ENCODE data around the gene ZNF689. TPM values are rescaled to one million over a fixed set of nuclear protein-coding genes. Genes with fewer than 3 reads are reported as not detected.

ZNF689 gene
- total RNA-seq, result 1 to 10 TPM; 8.8 to 9.3 (median 9.1) TPM
- total RNA-seq (2013), result 6.8 TPM

GRCh38 chr16:30609926-30610839, at the start of gene ZNF689:
Gene ZNF689 (minus strand): TSS chr16:30610389. CDS start chr16:30610041, 348 bp downstream.
- H3K4me1 ChIP-seq (ENCODE audit: control insufficient read depth, insufficient read depth, low read length), result peaks cover 17% of the 10 kb centered on the region
- DNase-seq, result peak; percentile 96 to 98
- peak; percentile 90 to 93 (median 92) for ATAC-seq

GRCh38 chr16:30658731-30659506, 48.7 kb upstream of the ZNF689 start:
- Mint-ChIP-seq H3K36me3 (peaks cover 10% of the 10 kb centered on the region), H3K27ac (peak overlapping the region; percentile 98 to 99), H3K27me3 (ENCODE audit: low read depth in 2 of 2) (no peaks in the 10 kb centered on the region), H3K4me3 (peak overlapping the region; percentile 98), H3K9me3 (no peaks in the 10 kb centered on the region), H3K4me1 (peaks cover 45 to 60% of the 10 kb centered on the region in 2 donors)
- DNase-seq, result peak; percentile 71 to 98
- peaks cover 63% of the 10 kb centered on the region for H3K36me3 ChIP-seq (ENCODE audit: control insufficient read depth, insufficient read depth, low read length)
- peak; percentile 60 to 79 (median 63) for ATAC-seq
- peak overlapping the region; percentile 99 for H3K27ac ChIP-seq (ENCODE audit: low read length)
- H3K9me3 ChIP-seq (ENCODE audit: control insufficient read depth, insufficient read depth, low read length), result no peaks in the 10 kb centered on the region
- WGBS (ENCODE audit: insufficient coverage), result under 1% methylated on average over 58 of the region's 64 CpGs
- peak overlapping the region; percentile 97 for H3K4me3 ChIP-seq (ENCODE audit: low read length)
- intact Hi-C loops (cut with micrococcal nuclease), result loop anchor here (1.0 to 5.0 kb wide), 6 partner anchors 9 to 263 kb away; partner anchors contain the start of genes PHKG2, PRR14, ZNF688 and ZNF764
- TF ChIP-seq CTCF (IDR thresholded peaks at IDR 0.05), result peak; percentile 35
- no peaks in the 10 kb centered on the region for H3K27me3 ChIP-seq (ENCODE audit: control insufficient read depth, insufficient read depth, low read length)
- H3K4me1 ChIP-seq (ENCODE audit: control insufficient read depth, insufficient read depth, low read length), result peaks cover 46% of the 10 kb centered on the region

More at GRCh38 chr16:30609926-30610839, at the start of gene ZNF689:
- Histone ChIP-seq H3K27ac (ENCODE audit: low read length) (peak within 1 kb of the TSS; percentile 82), H3K9me3 (ENCODE audit: control insufficient read depth, insufficient read depth, low read length) (no peaks in the 10 kb centered on the region), H3K27me3 (ENCODE audit: control insufficient read depth, insufficient read depth, low read length) (no peaks in the 10 kb centered on the region), H3K4me3 (ENCODE audit: low read length) (peak within 1 kb of the TSS; percentile 62), H3K36me3 (ENCODE audit: control insufficient read depth, insufficient read depth, low read length) (peaks cover 2% of the 10 kb centered on the region)
- TF ChIP-seq CTCF (IDR thresholded peaks at IDR 0.05), result no peak
- H3K4me1 Mint-ChIP-seq, result peaks cover 5 to 14% of the 10 kb centered on the region in 2 donors
- no peaks in the 10 kb centered on the region for H3K9me3 Mint-ChIP-seq
- H3K4me3 Mint-ChIP-seq, result peak within 1 kb of the TSS; percentile 96
- peak within 1 kb of the TSS; percentile 91 to 96 for H3K27ac Mint-ChIP-seq
- WGBS (ENCODE audit: insufficient coverage), result under 1% methylated on average over 62 of the region's 63 CpGs
- H3K27me3 Mint-ChIP-seq (ENCODE audit: low read depth in 2 of 2), result no peaks in the 10 kb centered on the region
- intact Hi-C loops (cut with micrococcal nuclease), result no loop called here
- H3K36me3 Mint-ChIP-seq, result no peaks in the 10 kb centered on the region

GRCh38 chr16:30657866-30658730, 47.9 kb upstream of the ZNF689 start, which contains the start of gene FBRS:
Gene FBRS (plus strand): TSS chr16:30658431. CDS start chr16:30659519, 1,088 bp downstream.
- DNase-seq, result peak; percentile 99 to 100
- ATAC-seq, result peak; percentile 72 to 86 (median 74)
- peaks cover 39% of the 10 kb centered on the region for H3K4me1 ChIP-seq (ENCODE audit: control insufficient read depth, insufficient read depth, low read length)
- H3K27me3 Mint-ChIP-seq (ENCODE audit: low read depth in 2 of 2), result no peaks in the 10 kb centered on the region
- H3K9me3 Mint-ChIP-seq, result no peaks in the 10 kb centered on the region
- H3K36me3 ChIP-seq (ENCODE audit: control insufficient read depth, insufficient read depth, low read length), result peaks cover 61% of the 10 kb centered on the region
- WGBS (ENCODE audit: insufficient coverage), result under 1% methylated on average over 86 of the region's 86 CpGs
- H3K4me1 Mint-ChIP-seq, result peaks cover 38 to 52% of the 10 kb centered on the region in 2 donors
- H3K27ac ChIP-seq (ENCODE audit: low read length), result peak within 1 kb of the TSS; percentile 99
- no peaks in the 10 kb centered on the region for H3K9me3 ChIP-seq (ENCODE audit: control insufficient read depth, insufficient read depth, low read length)
- intact Hi-C loops (cut with micrococcal nuclease), result loop anchor here (1.0 to 5.0 kb wide), 5 partner anchors 8 to 264 kb away; partner anchors contain the start of genes PRR14, ZNF688 and ZNF764
- peak within 1 kb of the TSS; percentile 97 for H3K4me3 ChIP-seq (ENCODE audit: low read length)
- peak within 1 kb of the TSS; percentile 98 for H3K4me3 Mint-ChIP-seq
- H3K27me3 ChIP-seq (ENCODE audit: control insufficient read depth, insufficient read depth, low read length), result no peaks in the 10 kb centered on the region
- peak within 1 kb of the TSS; percentile 98 to 99 for H3K27ac Mint-ChIP-seq
- H3K36me3 Mint-ChIP-seq, result peaks cover 4% of the 10 kb centered on the region
- peak; percentile 77 for TF ChIP-seq CTCF (IDR thresholded peaks at IDR 0.05)

All from natural killer cell (primary cell).